GM18517 (cell line): ENCODE measurements around the gene KRTAP10-8.
"Not testable (repeated sequence)": the region's sequence is repeated elsewhere in the genome, so short reads cannot be mapped to it uniquely, and the experiment has no call there.

Experiments used
- ATAC-seq: cut with Tn5 transposase; IDR thresholded peaks from one replicate; pipeline ENCODE4 v1.9.1; 2021; ENCODE audit warnings: mild to moderate bottlenecking, moderate library complexity; ENCODE audit not compliant: unreplicated experiment

Gene KRTAP10-8

GRCh38 chr21:44612029-44612486 lies at the start of gene KRTAP10-8:
Gene KRTAP10-8, plus strand, starts transcription at chr21:44612079. Its CDS starts 22 bp downstream, at chr21:44612101.
- no peak for ATAC-seq

GRCh38 chr21:44564099-44564498 lies 47.8 kb upstream of the KRTAP10-8 start:
- no peak for ATAC-seq

GRCh38 chr21:44564886-44565598 lies 46.8 kb upstream of the KRTAP10-8 start:
- ATAC-seq: no peak

GRCh38 chr21:44566403-44566802 lies 45.5 kb upstream of the KRTAP10-8 start:
- no peak for ATAC-seq

- no peak for ATAC-seq
Measured at GRCh38 chr21:44567481-44568171, 44.3 kb upstream of the KRTAP10-8 start.

DNA sequence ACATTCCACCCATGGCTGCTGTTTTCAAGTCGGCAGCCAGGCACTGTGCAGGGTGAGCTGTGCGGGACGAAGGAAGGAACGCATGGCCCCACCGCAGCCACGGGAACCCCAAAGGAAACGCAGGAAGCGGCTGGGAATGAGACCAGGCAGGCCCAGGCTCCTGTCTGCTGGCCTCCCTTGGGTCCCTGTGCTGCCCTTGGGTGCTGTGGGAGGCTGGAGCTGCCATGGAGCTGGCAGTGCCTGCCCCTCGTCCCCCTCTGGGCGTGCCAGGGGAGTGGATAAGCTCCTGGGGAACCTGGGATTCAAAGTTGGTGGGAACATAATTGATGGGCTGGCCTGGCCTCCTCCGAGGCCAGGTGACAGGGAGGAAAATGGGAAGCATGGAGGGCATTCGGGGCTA lies 43.6 kb upstream of the KRTAP10-8 start:
- ATAC-seq: no peak

DNA sequence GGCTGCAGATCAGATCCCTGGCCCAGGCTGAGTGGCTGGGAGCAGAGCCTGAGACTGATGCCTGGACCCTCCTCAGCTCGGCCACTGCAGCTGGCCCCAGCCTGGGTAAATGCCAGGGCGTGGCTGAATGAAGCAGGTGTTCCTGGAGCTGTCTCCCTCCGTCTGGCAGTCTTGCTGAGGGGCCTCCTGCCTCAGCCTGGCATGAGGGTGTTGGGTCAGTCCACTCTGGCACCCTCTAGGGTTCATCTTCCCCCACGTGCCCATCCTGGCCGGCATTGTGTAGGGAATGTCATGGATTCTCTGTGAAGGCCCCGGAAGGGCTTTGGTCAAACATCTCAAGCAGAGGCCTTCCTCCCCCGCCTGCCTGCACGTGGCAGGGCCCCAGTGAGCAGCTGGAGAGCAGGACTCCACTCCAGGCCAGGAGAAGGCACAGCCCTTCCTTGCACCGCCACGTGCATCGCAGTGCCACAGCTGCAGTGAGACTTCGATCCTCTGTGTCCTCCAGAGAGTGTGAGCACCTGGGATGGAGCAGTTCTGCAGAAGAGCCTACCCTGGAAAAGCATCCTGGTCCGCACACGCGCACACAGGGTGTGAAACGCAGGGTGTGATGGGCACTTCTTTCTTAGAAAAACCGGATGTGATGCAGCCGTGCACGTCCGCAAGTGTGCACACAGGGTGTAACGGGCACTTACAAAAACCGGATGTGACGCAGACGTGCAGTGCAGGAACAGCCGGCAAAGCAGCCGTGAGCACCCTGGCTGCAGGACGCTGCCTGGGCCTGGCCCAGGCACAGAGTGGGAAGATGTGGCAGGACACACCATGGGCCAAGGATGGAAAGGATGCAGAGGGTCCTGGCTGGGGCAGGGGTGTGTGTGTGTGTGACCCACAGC lies 43.0 kb upstream of the KRTAP10-8 start:
- ATAC-seq: no peak

GRCh38 chr21:44569861-44570517 lies 41.9 kb upstream of the KRTAP10-8 start:
- ATAC-seq: no peak

- ATAC-seq: no peak
Measured at GRCh38 chr21:44571296-44571695, 40.6 kb upstream of the KRTAP10-8 start.

GRCh38 chr21:44571844-44572782 lies 39.8 kb upstream of the KRTAP10-8 start:
- no peak for ATAC-seq

DNA sequence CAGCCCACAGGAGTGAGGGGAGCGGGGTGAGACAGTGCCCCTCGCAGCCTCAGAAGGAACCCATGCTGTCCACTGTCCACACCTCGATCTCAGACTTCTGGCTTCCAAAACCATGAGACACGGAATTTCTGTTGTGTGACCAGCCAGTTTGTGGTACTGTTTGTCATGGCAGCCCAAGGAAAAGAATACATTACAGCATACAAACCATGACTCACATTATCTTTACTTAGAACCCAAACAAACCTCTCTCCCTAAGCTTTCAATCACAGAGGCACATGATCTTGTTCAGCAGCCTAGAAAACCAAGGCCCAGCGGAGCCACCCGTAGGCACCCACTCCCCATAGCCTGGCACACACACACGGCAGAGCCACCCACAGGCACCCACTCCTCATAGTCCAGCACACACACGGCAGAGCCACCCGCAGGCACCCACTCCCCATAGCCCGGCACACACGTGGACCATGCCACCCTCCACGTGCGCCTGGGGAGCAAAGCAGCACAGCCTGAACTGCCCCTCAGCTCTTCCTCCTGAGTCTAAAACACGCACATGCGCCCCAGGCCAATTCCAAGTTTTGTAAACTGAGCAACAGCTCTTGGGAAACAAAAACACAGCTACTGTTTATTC lies 38.8 kb upstream of the KRTAP10-8 start:
- no peak for ATAC-seq

DNA sequence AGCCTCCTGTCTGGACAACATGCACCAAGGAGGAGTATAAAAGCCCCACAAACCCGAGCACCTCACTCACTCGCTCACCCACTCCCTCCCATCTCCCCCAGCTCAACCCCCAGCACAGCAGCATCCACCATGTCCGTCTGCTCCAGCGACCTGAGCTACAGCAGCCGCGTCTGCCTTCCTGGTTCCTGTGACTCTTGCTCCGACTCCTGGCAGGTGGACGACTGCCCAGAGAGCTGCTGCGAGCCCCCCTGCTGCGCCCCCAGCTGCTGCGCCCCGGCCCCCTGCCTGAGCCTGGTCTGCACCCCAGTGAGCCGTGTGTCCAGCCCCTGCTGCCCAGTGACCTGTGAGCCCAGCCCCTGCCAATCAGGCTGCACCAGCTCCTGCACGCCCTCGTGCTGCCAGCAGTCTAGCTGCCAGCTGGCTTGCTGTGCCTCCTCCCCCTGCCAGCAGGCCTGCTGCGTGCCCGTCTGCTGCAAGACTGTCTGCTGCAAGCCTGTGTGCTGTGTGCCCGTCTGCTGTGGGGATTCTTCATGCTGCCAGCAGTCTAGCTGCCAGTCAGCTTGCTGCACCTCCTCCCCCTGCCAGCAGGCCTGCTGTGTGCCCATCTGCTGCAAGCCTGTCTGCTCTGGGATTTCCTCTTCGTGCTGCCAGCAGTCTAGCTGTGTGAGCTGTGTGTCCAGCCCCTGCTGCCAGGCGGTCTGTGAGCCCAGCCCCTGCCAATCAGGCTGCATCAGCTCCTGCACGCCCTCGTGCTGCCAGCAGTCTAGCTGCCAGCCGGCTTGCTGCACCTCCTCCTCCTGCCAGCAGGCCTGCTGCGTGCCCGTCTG lies 38.0 kb upstream of the KRTAP10-8 start, which contains the start of gene KRTAP10-4:
TSS of gene KRTAP10-4 (plus strand) at position 100 of the 827 bp plus-strand sequence. CDS start at position 130, 30 bp downstream.
- ATAC-seq: not testable (repeated sequence)

GRCh38 chr21:44574457-44575306 lies 37.2 kb upstream of the KRTAP10-8 start:
- no peak for ATAC-seq

GRCh38 chr21:44575307-44576024 lies 36.4 kb upstream of the KRTAP10-8 start:
- no peak for ATAC-seq

DNA sequence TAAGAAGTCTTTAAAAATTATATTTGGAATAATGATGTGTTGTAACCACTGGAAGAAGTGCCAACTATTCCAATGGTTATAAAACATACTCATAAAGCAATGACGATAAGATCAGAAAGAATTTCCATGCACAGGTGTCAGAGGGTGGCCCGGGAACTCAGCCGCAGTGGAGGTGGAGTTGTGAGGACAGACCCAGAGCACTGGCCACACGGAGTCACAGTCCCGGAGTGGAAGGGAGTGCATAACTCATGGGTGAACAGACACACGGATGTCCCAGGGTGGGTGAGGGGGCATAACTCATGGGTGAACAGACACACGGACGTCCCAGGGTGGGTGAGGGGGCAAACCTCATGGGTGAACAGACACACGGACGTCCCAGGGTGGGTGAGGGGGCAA lies 35.9 kb upstream of the KRTAP10-8 start:
- no peak for ATAC-seq

GRCh38 chr21:44578371-44579055 lies 33.4 kb upstream of the KRTAP10-8 start:
- ATAC-seq: no peak
